HG02759 (cell line): ENCODE data around the gene NUP50.
"Not testable (repeated sequence)": the region's sequence is repeated elsewhere in the genome, so short reads cannot be mapped to it uniquely, and the experiment has no call there.

Source experiments
- ATAC-seq: cut with Tn5 transposase; IDR thresholded peaks from one replicate; pipeline ENCODE4 v1.9.1; 2021; ENCODE audit warnings: mild to moderate bottlenecking, moderate library complexity; ENCODE audit not compliant: unreplicated experiment

The NUP50 gene

DNA sequence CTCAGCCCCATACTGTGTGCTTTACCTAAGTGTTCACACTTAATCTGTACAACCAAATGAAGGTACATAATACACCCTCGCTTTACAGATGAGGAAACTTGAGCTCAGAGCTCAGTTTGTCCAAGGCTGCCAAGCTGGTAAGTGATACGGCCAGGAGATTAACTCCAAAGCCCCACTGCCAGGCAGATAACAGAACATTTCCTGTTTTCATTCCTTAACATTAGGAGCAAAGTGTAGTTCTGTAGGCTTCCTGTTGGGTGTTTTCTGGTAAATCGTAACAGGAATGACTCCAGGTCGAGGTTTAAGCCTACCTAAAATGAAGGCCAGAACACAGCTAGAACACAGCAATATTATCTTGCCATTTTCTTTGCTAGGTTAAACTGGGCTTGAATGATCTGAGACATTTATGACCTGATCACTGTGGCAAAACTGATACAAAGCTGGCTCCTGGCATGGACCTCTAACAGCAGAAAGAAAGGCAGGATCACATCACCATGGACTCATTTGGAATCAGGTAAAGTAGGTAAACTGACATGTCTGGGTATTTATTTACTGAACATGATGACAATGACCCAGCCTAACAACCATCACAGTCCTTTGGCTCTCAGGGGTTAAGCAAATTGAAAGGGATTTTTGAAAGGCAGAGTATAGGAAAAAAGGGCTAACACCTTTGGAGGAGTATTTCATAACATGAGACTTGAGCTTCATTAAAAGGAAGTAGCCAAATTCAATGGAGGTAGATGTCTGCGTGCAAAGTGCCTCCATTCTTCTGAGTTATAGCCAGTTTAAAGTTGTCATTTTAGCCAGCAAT lies 3.9 kb upstream of the NUP50 start:
- no peak for ATAC-seq

DNA sequence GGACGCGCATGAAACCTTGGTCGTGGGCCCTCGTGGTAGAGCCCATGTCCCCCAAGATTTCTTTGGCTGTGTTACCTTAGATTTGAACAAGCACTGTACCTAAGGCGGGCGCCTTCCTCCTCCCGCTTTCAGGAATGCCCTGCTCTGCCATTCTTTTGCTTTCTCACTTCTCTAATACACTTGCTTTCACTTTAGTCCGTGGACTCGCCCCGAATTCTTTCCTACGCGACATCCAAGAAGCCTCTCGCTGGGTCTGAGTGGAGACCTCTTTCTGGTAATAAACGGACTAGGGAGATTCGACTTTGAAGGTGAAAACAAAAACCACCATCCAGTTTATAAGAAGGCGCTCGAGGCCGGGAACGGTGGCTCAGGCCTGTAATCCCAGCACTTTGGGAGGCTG lies 1.2 kb upstream of the NUP50 start:
- no peak for ATAC-seq

DNA sequence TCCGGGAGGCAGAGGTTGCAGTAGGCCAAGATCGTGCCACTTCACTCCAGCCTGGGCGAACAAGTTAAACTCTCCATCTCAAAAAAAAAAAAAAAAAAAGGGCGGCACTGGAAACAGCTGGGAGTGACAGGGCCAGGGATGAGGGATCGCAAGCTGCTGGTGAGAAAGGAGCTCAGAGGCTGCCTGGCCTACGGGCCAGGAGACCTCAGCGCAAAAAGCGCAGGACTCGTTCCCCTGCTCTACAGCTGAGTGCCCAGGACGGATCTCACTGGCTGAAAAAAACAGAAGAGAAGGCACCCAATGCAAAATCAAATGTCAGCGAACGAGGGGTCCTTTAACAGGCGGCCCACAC lies 650 bp upstream of the NUP50 start:
- no peak for ATAC-seq

DNA sequence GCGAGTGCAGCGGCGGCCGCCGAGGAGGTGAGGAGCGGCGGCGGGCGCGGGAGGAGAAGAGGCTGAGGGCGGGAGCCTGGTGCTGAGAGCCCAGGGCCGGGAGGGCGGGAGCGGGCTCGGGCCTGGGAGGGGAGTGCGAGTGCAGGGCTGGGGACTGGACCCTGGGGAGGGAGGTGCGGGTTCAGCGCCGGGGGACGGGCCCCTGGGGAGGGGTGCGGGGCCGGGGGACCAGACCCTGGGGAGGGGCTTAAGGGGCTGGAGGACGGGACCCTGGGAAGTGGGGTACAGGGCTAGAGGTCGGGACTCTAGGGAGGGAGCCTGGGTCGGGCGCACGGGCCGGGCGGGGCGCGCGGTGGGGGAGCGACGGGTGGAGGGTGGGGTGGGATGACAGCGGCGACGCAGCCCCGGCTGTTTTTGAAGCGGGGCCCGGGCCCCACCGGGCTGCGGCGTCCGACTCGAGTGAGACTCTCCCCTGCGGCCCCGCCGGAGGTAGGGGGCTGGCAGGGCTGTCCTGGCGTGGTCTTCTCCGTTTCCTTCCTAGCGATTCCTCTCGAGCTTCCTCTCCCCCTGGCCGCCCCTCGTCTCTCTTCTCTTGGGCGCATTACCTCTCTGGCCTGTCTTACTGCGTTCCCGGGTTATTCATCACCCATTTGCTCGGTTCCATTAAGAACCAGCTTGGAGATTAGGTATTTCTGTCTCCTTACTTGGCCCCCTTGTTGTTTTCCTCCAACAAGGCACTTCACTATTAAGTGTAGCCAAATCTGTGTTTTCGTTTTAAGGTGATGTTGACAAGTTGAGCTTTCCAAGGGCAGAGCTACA lies 754 bp downstream of the NUP50 start:
- ATAC-seq, result peak; percentile 27

DNA sequence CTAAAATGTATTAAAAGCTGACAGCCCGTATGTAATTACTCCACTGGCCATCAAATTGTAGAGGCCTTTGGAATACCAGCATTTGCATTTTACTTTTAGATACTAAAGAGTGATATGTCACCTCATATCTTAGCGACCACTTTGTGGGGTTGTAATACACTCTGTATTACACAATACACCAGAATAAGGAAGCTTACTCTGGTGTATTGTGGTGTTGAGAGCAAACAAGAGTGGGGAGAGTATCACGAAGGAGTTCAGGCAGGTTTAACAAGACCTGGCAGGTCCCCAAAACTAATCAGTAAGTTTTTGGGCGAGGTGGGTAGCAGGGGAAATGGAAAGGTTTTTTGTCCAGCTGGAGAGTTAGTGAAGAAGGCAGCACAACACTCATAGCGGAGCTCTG lies 3.2 kb downstream of the NUP50 start:
- ATAC-seq, result no peak

DNA sequence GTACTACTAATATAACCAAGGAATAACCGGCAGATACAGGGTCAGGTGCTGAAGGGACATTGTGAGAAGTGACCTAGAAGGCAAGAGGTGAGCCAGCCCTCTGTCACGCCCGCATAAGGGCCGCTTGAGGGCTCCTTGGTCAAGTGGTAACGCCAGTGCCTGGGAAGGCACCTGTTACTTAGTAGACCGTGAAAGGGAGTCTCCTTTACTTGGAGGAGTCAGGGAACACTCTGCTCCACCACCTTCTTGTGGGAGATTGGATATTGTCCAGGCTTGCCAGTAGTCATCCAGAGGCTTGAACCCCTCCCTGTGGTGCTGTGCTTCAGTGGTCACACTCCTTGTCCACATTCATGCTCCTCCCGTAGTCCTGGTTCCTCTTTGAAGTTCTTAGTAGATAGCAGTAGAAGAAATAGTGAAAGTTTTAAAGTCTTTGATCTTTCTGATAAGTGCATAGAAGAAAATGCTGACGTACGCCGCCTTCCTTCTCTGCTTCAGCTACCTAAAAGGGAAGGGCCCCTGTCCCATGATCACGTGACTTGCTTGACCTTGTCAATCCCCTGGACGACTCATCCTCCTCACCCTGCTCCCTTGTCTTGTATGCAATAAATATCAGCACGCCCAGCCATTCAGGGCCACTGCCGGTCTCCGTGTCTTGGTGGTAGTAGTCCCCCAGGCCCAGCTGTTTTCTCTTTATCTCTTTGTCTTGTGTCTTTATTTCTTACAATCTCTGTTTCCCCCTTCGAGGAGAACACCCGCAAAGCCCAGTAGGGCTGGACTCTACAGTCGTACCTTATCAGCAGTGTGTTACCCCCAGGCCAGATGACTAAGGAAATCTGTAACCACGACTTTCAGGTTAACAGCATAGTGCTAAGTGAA lies 6.1 kb downstream of the NUP50 start:
- no peak for ATAC-seq

DNA sequence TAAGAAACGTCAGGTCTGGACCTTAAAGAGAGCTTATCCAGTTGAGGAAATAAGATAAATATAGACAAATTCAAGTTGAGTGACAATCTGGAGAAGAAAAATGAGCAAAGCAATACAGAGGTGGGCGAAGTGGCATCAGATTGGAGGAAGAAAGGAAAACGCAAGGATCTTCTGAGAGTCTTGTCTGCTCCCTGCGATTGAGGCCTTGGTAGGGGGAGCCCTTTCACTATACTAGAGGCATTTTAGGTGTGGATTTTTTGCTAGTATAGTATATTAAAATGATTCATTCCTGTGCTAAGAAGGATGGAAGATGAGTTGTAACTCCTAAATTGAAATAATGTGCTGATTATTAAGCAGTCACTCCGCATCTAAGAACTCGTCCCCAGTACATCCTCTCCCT lies 8.1 kb downstream of the NUP50 start:
- ATAC-seq, result no peak

DNA sequence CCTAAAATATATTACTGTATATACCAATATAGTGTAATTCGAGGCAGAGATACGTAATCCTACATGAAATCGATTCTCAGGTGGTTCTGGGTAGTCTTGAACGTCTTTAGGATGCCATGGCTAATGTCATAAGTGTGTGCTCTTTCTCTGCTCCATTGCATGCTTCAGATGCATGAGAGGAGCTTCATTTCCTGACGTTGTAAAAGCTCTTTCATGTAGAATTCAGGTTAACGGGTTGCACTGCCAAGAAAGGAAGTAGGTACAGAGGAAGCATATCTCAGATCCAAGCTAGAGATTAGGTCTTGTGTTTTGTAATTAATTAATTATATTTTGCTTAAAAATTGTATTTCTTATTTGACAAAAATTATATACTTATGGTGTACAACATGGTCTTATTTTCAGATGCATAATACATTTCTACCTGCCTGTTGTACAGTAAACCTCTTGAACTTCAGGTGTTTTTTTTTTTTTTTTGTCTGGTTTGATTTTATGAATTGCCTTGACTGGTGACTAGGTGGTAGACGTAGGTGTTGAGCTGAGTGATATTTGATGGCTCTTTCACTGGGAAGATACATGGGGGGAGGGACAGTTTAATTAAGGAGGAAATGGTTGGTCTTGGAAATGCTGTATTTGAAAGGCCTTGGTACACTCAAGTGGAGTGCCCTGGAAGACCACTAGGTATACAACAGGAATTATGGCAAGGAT lies 9.3 kb downstream of the NUP50 start:
- ATAC-seq, result no peak

DNA sequence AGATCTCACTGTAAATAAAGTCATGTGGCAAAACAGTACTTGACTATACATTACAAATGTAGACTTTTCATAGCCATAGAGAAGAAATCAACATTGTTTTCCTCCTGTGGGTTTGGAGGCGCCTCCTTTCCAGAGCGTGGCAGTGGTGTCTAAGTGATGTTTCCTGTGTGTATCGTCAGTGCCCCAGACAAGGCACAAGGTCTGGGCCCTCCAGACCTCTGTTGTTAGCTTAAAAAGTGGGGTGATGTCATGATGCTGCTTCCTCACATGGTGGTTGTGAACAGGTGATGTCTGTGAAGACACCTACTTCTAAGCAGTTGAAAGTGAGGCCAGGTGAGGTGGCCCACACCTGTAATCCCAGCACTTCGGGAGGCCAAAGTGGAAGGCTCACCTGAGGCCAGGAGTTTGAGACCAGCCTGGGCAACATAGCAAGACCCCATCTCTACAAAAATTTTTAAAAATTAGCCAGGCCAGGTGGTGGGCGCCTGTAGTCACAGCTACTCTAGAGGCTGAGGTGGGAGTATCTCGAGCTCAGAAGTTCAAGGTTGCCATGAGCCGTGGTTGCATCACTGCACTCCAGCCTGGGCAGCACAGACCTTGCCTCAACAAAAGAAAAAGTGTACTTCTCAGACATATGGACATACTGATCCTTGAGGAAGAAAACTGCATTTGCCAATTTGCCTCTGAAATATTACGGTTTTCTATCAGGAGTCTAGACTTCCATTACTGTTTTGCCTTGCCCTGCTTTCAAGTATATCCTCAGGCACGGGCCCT lies 15.7 kb downstream of the NUP50 start:
- no peak for ATAC-seq

DNA sequence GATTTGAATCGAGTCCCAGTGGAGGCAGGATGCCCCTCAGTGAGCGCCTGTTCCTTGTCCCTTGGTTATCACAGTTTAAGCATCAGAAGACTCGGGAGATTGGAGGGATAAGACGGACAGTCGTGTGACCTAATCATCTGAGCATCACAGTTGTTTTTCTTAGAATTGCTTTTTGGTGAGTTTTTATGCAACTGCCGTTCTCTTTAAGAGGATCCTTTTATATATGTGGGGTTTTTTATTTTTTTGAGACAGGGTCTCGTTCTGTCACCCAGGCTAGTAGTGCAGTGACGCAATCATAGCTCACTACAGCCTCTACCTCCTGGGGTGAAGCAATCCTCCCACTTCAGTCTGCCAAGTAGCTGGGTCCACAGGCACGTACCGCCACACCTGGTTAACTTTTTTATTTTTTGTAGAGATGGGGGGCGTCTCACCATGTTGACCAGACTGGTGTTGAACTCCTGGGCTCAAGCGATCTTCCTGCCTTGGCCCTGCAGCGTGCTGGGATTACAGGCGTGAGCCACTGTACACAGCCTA lies 16.5 kb downstream of the NUP50 start:
- no peak for ATAC-seq

DNA sequence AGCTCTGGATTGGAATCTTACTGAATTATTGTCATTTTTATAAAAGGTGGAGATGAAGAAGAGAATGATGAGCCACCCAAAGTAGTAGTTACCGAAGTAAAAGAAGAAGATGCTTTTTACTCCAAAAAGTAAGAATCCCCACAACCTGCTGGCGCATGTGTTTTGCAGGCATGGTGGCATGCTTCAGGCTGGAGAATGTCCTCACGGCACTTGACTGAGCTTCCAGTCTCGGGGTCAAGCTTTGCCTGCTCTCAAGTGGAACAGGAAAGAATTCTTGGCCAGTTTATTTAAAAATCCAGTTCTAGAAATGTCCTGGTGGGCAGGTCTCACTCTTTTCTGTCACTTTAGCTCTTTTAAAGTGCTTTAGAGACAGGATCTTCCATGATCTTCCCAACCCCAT lies 17.5 kb downstream of the NUP50 start:
- no peak for ATAC-seq

DNA sequence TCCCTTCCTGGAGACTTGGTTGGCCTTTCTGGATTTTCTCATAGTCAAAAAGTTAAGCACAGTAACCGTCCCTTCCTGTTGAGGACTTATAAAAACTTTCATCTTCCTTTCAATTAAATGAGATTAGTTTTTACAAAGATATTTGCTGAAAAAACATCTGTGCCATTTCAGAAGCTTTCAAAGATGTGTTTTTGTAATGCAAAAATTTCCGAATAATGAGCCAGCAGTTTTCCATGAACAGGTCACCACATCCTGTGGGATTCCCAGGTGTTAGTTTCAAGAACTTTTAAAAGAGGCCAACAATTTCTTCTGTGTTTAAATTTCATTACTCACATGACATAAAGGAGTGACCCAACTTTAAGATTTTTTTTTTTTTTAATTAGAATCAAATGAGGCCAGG lies 18.0 kb downstream of the NUP50 start:
- no peak for ATAC-seq

DNA sequence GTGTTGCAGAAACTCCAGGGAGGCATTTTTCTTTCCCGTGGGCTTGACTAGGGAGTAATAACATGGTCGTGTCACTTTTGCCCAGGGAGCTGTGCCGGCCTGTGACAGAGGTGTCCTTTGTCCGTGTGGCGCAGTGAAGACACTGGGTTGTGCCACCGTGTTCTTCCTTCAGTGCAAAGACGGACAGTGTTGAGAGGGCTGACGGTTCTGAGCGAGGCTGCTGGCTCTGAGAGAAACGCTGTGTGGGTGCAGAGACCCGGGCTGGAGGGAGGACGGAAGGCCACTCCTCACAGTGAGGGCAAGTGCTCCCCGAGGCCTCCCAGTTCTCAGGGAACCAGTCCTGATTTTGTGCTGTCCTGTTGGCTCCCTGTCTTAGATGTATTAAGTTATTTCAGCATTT lies 20.2 kb downstream of the NUP50 start:
- no peak for ATAC-seq

DNA sequence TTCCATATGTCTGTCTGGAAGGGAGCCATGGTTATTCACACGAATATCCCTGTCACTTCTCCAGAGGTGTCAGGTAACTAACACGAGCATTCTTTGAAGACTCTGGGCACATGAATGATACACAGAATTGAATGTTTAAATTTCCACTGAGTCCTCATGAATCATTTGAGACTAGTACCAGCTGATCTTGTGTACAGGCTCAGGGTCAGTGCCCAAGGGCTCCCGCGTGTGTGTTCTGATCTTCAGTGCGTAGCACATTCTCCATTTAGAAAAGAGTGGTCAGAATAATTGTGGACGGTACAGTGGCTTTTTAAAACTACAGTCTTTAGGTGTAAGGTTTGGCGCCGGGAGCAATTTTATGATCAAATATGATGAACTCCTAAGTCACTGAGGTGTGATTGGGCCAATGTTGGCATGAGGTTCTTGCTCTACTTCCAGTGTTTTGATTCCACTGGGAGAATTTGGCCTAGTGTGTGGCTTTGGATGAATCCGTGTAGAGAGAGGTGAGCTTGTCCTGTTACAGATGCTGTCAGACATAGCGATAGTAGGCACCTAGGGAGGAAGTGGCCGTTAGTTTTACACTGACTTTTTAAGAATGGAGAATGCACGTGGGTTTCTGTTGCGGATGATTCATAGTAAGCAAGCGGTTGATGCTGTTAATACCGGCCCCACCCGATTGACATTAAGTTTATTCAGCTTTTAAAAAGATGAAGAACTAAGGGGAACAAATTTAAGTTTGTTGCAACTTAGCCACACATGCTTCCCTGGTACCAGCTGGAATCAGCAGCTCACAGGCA lies 22.2 kb downstream of the NUP50 start:
- no peak for ATAC-seq

DNA sequence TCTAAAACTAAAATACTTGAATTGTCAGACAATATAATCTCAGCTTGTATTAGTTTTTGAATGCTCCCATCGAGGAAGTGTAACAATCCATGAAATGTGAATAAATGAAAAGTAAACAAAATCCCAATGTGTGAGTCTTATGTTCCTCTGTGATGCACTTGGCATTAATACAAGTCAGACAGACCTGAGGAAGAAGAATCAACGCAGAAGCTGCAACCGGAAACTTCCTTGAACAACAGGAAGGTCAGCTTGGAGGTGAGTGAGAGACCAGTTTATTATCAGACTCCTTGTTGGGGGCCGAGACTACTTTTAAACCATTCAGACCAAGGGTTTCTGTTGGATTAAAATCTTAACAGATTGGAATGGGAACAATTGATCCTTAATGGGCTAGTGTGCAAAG lies 24.2 kb downstream of the NUP50 start:
- ATAC-seq, result no peak

DNA sequence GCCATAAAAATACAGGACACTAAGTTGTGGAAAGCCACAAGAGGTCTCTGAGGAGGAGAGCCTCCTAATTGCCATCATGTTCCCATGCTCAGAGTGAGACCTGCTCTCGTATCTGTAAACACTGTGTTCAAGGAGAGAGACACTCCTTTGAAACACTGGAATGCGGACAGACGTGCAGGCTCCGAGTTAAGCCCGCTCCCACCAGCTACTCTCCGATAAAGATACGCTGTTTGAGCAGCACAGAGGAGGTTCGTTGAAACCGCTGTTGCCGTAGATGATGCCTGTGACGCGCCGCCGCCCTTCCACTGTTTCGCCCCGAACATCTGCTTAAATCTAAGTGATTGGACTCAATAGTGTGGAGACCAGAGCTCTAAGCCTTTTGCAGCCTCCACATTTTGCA lies 25.1 kb downstream of the NUP50 start:
- ATAC-seq, result no peak

DNA sequence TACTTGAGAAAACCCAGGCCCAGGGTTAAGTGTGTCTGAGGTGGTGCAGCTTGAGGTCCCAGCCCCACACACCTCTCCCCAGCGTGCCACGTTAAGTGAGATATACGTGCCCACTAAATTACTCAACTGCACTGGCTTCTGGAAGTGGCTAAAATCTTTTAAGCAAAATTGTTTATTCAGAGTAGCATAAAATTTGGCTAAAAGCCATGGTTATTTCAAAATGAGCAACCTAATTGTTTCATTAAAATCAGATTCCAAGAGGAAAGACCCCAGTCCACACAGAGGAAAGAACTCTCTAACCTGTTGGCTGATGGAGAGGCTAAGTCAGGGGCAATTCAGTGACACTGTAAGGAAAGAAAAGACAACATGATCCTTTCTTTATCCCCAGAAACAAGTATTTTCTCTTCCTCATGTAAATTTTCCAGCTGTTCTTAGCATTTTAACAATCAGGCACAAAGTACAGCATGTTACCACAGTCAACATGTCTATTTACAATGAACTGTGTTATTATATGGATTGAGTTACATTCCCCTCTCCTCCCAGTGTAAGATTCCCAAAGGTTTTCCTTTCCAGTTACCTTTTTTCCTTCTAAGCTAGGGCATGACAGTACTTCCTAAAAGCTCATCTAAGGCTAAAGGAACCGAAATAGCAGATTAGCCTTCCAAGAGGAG lies 26.6 kb downstream of the NUP50 start:
- ATAC-seq, result no peak

DNA sequence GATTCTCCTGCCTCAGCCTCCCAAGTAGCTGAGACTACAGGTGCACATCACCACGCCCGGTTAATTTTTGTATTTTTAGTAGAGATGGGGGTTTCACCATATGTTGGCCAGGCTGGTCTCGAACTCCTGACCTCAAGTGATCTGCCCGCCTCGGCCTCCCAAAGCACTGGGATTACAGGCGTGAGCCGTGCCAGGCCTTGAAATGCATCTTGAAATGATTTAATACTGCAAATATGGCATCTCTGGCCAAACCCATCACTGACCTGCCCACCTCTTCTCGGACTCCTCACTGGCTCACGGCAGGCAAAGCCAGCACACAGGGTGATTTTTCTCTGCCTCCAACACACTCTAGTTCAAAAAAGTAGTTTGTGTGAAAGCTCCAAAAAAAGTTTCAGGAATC lies 28.0 kb downstream of the NUP50 start:
- not testable (repeated sequence) for ATAC-seq
